ENCODE measurements around the gene KRTAP5-1. TPM values are rescaled to one million over a fixed set of nuclear protein-coding genes. Genes with fewer than 3 reads are reported as not detected.
"Not testable (repeated sequence)": the region's sequence is repeated elsewhere in the genome, so short reads cannot be mapped to it uniquely, and the experiment has no call there.

KRTAP5-1 gene
- not detected for total RNA-seq

DNA sequence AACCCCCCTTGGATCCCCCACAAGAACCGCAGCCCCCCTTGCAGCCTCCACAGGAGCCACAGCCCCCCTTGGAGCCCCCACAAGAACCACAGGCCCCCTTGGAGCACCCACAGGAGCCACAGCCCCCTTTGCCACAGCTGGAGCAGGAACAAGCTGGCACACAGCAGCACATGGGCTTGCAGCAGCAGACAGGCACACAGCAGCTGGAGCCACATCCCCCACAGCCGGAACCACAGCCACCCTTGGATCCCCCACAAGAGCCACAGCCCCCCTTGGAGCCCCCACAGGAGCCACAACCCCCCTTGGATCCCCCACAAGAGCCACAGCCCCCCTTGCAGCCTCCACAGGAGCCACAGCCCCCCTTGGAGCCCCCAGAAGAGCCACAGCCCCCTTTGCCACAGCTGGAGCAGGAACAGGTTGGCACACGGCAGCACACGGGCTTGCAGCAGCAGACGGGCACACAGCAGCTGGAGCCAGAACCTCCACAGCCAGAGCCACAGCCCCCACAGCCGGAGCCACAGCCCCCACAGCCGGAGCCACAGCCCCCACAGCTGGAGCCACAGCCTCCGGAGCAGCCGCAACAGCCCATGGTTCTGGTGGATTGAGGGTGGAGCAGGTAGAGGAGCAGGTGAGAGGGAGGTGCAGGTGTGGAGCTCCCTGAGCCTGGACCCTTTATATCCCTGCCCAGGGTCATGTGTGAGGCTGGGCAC, at the start of gene KRTAP5-1:
Gene KRTAP5-1 (minus strand): TSS at position 623 of the 710 bp plus-strand sequence. CDS start 34 bp downstream, at position 589.
- DNase-seq, result not testable (repeated sequence)

DNA sequence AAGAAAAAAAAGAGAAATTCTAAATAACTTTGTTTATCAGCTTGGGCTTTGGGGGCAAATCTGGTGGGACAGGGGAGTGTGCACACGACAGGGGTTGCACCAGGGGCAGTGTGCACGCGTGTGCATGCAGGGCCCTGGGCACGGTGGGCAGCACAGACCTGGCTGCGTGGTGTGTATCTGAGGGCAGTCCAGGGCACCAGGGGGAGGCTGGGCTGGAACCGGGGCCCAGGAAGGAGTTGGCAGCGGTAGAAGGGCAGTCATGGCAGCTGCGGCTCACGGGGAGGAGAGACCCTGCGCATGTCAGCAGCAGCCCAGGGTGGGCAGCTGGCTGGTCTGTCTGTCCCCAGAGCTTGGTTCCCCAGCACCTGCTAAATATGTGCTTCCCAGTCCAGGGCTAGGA, 48.8 kb upstream of the KRTAP5-1 start:
- no peak for DNase-seq

- no peak for DNase-seq
Observed at GRCh38 chr11:1632053-1632714, 47.1 kb upstream of the KRTAP5-1 start.

- no peak for DNase-seq
Observed at GRCh38 chr11:1631066-1631568, 46.0 kb upstream of the KRTAP5-1 start.

GRCh38 chr11:1630271-1630670, 45.2 kb upstream of the KRTAP5-1 start:
- no peak for DNase-seq

GRCh38 chr11:1629326-1630185, 44.5 kb upstream of the KRTAP5-1 start, which contains the start of gene KRTAP5-5:
Gene KRTAP5-5, plus strand, starts transcription at chr11:1629775. Its CDS starts 66 bp downstream, at chr11:1629841.
- DNase-seq, result no peak

GRCh38 chr11:1628506-1629325, 43.6 kb upstream of the KRTAP5-1 start:
- DNase-seq, result no peak

- no peak for DNase-seq
Observed at GRCh38 chr11:1625541-1625940, 40.5 kb upstream of the KRTAP5-1 start.

- DNase-seq, result no peak
Observed at GRCh38 chr11:1624621-1625020, 39.5 kb upstream of the KRTAP5-1 start.

DNA sequence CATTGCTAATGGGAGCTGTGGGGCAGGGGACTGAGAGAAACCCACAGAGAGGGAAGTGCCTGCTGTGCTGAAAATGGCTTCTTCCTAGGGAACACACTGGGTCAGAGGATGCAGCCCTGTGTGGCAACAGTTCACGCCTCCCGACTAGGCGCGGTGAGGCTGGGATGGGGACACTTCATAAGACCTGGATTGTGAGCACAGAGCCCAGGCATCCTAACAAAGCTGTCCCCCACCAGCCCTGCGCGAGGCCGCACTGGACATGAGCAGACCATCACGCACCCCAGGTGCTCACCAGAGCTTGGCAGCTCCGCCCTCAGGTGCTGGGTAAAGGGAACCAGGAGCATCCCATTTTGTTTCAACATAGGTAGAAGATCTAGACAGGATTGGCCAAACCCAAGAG, 38.6 kb upstream of the KRTAP5-1 start:
- no peak for DNase-seq

DNA sequence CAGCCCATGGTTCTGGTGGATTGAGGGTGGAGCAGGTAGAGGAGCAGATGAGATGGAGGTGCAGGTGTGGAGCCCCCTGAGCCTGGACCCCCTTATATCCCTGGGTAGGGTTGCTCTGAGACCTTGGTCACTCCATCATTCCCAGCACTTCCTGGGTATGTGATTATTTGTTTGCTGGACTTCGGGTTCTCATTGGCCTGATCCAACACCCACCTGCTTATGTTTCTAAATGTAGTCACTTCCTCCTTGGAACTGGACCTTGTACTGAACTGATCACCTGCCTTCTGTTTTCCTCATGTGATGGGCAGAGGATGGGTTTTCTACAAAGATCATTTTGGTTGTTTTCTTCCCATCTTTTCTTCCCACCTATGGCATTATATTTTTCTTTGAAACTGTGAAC, 37.0 kb upstream of the KRTAP5-1 start, which contains the start of gene KRTAP5-4:
Gene KRTAP5-4 (minus strand): TSS at position 53 of the 400 bp plus-strand sequence. CDS start 45 bp downstream, at position 8.
- DNase-seq, result no peak

DNA sequence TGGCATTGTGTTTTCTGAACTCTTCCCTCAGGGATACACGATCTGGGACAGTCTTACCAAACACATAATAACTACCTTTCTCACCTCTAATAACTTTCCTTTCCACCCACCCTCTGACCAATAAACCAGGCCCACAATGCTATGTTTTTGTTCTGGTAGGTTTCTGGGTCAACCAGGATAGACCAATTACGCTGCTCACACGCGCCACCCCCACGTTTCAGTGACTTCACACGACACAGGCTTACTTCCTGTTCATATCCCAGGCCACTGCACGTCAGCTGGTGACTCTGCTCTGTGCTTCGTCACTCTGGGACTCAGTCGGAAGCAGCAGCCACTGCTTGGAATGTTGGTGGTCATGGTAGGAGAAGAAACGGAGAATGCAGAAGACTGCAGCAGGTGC, 34.4 kb upstream of the KRTAP5-1 start:
- DNase-seq, result no peak

DNA sequence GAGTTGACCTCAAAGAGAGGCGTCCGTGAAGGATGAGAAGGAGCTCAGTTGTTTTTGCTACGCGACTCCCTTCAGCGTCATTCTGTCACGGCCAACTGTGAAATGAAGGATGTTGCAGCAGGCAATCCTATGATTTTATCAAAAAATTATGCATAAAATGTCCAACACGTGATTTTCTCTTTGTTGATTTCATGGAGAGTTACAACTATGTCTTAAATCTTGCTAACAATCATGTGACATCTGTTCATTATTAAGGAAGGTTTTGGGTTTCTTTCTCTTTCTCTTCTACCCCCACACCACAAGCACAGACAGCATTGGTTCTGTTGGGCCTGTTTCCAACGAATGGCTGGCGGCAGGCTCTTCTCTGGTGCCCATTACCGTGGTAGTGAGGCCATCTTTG, 33.1 kb upstream of the KRTAP5-1 start:
- DNase-seq, result no peak

DNA sequence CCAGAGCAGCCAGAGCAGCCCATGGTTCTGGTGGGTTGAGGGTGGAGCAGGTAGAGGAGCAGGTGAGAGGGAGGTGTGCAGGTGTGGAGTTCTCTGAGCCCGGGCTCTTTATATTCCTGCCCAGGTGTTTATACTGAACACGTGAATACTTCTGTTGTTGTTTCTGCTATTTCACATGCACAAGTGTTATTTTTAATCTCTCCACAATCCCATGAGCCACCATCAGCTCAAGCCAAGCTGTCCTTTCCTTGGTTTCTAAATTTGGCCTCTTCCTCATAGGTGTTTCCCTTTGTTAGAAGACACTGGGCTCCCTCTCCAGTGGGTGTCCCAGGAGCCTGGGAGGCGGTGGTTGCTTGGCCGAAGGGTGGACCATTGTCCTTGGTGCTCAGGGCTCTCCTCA, 23.3 kb upstream of the KRTAP5-1 start, which contains the start of gene KRTAP5-3:
Gene KRTAP5-3 (minus strand): TSS at position 101 of the 400 bp plus-strand sequence. CDS start 78 bp downstream, at position 23.
- no peak for DNase-seq

- DNase-seq, result not testable (repeated sequence)
Observed at GRCh38 chr11:1607901-1608300, 22.8 kb upstream of the KRTAP5-1 start.

- DNase-seq, result not testable (repeated sequence)
Observed at GRCh38 chr11:1607156-1607845, 22.2 kb upstream of the KRTAP5-1 start.

DNA sequence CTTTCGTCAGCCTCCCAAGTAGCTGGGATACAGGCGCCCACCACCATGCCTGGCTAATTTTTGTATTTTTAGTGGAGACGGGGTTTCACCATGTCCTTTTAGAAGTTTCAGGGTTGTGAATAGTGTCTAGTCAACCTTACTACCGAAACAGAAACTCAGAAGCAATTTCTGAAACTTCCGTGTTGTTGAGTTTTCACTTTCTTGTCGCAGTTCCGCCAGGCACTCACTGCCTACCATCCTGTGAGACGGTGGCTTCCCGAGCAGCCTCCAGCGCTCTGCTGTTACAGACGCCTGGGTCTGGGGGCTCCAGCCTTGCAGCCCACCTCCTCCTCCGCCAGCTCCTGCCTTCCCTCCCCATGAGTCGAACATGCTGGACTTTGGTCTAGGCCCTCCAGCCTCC, 20.8 kb upstream of the KRTAP5-1 start:
- not testable (repeated sequence) for DNase-seq

DNA sequence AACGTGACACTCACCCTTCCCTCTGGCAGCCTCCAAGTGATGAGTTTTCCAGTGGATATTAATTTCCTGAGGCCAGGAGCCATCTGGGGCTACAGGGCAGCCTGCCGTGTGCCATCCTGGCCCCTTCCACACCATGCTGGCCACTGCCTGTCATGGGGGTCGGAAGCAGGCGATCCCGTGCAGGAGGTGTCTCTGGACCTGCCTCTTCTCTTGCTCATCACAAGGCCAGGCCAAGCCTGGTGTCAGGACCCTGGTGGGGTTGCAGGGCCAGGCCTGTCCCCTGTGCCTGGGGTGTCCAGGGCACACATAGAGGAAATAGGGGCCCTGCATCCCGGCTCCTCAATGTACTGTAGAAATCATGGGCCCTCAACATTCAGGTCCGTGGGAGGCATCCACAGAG, 19.6 kb upstream of the KRTAP5-1 start:
- DNase-seq, result no peak

- DNase-seq, result no peak
Observed at GRCh38 chr11:1604181-1604580, 19.1 kb upstream of the KRTAP5-1 start.

DNA sequence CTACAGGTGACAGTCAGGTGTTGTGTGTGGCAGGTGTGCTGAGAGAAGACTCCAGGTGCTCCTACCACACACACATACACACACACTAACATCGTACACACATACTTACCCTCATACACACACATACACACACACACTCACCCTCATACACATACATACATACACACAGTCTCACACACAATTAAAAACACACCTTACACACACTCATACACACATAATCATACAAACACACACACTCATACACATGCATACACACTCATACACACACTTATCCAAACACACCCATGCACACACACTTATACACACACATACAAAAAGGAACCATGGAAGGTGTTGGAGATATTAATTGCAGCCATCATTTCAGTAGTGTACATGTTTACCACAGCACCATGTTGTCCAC, 18.5 kb upstream of the KRTAP5-1 start:
- no peak for DNase-seq

GRCh38 chr11:1601663-1602062, 16.6 kb upstream of the KRTAP5-1 start:
- not testable (repeated sequence) for DNase-seq
